ENCODE data around the gene UNC13C.

UNC13C gene

GRCh38 chr15:54131410-54131809 is 153.2 kb downstream of the UNC13C start:
- DNase-seq, result no peak

GRCh38 chr15:54149115-54149531 is 170.9 kb downstream of the UNC13C start:
- DNase-seq, result no peak

- no peak for DNase-seq
Observed at GRCh38 chr15:54150255-54150654, 172.0 kb downstream of the UNC13C start.

- DNase-seq, result no peak
Observed at GRCh38 chr15:54159012-54159411, 180.8 kb downstream of the UNC13C start.

GRCh38 chr15:54187325-54187724 is 209.1 kb downstream of the UNC13C start:
- DNase-seq, result no peak

- DNase-seq, result no peak
Observed at GRCh38 chr15:54197995-54198394, 219.8 kb downstream of the UNC13C start.

DNA sequence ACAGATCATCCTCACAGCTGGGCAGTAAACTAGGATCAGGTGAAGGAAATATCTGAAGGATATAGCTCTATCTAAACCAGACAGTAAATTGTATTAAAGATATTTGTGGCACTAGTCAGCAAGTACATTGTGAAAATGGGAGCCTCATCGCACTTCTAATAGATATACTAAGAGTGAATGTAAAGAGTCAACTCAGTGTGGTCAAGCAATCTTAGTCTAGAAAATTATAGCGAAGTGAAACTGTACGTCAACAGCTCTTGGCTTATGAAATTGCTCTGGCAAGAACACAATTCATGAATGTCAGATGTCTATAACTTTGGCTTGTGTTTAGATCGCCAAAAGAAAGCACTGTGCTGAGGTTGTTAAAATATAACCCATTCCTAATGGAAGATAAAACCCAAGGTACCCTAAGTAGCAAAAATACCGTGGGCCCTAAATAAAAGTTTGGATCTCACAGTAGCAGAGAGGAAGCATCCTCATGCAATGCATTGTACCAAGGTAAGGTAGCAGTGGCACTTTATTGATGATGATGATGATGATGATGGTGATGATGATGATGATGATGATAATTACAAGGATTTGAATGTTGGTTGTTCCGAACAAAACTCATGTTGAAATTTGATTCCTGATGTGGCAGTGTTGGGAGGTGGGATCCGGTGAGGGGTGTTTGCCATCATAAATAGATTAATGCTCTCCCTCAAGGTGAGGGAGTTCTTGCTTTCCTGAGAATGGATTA is 228.5 kb downstream of the UNC13C start:
- DNase-seq, result no peak

DNA sequence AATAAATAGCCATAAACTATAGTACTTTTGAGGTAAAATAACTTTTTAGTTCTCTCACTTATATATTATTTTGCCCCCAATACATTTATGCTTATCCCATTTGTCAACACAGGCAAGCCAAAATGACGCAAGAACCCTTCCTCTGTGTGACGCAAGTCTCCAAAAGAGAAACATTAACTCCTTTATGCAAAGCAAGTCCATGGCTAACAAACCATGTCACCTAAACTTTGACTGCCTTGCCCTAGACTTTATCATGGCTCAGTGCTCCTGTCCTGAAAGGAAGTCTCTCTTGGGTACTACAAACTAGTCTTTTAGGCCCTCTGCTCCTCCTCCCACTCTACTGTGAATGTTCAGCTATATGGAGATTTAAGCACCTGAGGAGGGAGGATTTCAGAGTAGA is 230.5 kb downstream of the UNC13C start:
- DNase-seq, result no peak

GRCh38 chr15:54212635-54213034 is 234.4 kb downstream of the UNC13C start:
- no peak for DNase-seq

DNA sequence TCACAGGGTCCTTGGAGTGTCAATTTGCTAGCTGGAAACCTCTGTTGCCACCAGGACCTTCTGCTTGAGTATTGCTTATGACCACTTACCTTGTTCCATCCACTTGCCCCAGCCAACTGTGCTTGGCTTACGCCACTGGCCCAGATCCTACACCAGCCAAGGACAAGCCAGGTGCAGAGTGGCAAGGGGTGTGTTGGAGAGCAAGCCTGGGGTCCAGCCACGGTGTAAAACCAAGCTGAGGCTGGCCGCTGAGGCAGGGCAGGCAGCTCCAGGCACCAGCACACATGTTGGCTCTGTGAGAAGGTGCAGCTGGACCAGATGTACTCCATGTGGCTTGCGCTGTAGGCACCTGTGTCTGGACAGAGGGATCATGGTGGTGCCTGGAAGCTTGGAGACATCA is 248.2 kb downstream of the UNC13C start:
- DNase-seq, result no peak

DNA sequence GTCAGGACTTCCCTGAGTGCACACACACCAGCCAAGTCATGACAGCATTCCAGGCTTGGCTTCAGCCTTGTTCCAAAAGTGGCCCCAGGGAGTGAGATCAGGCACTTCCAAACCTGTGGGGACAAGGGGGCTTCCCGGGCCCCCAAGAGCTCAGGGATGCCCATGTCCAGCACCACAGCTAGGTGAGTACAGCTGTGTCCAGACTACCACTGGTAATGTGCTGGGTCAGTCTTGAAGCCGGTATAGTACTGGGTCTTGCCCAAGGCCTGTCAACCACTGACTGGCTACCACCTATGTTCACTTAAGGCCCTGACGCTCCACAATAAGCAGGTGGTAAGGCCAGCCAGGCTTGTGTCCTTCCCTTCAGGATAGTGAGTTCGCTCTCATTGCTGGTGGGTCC is 249.3 kb downstream of the UNC13C start:
- DNase-seq, result no peak

DNA sequence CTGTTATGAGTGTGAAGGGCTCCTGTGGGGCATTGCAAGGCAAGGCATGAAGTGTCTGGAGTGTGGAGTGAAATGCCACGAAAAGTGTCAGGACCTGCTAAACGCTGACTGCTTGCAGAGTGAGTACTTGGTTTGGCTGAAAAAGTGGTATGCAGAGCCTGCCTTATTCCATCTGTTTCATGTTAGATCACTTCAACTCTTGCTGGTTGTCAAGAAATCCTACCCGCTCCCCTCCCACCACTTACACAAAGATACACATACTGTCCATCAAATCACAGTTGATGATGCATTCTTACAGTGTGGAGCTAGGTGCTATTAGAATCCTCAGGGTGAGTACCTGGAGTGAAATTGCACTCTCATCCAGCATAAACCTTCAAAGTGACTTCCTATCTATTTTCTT is 272.1 kb downstream of the UNC13C start:
- no peak for DNase-seq

GRCh38 chr15:54256190-54256589 is 277.9 kb downstream of the UNC13C start:
- no peak for DNase-seq

DNA sequence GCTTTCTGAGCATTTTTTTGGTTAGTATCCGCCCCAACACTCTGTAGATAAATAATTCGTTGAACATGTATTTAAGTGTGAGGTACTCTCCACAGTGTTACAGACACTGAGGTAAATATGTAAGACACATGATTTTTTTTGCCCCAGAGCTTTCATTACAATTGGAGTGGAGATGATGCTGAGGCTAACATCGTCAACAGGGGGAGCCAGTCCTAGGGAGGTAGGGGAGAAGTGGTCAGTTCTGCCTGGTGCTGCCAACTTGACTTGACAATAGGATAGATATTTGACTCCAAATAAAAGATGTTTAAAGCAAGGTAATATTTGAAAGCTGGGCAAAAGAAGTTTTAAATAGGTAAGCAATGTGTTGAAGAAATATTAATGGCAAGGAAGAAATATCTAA is 295.7 kb downstream of the UNC13C start:
- no peak for DNase-seq

DNA sequence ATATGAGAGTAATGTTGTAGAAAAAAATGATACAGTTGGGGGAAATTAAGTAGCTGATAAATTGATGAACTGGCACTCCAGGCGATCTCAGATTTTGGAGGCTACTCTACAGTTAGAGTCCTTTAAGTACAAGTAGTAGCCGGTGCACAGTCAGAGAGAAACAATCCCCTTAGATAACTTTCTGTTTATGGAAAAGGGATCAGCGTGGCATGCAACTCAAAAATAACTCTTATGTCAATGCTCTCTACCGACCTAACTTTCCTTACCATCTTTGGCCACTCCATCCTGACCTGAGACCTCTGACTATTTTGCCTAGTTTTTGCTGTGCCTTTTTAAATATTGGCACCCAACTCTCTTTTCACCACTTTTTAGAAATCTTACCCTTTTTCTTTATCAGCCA is 299.6 kb downstream of the UNC13C start:
- no peak for DNase-seq

- no peak for DNase-seq
Observed at GRCh38 chr15:54280726-54281125, 302.5 kb downstream of the UNC13C start.

GRCh38 chr15:54282228-54282836 is 304.1 kb downstream of the UNC13C start:
- no peak for DNase-seq

- DNase-seq, result no peak
Observed at GRCh38 chr15:54288049-54288448, 309.8 kb downstream of the UNC13C start.

- no peak for DNase-seq
Observed at GRCh38 chr15:54289590-54290136, 311.4 kb downstream of the UNC13C start.

DNA sequence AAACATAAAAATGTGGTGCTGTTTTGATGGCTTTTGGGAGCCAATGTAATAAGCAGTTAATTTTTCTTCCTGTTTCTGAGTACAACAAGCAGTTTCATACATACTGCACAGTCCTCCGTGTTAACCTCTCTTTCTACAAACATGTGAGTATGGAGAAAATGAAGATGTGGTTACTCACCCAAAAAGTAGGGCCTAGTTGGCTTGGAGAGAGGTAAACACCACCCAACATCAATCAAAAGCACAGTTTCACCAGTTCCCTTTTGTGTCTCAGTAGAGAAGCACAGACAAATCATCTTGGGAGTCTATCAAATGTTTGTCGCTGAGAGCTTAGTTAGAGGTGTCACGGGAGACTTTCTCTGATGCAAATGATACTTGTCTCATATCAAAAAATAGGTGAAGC is 320.2 kb downstream of the UNC13C start:
- no peak for DNase-seq

DNA sequence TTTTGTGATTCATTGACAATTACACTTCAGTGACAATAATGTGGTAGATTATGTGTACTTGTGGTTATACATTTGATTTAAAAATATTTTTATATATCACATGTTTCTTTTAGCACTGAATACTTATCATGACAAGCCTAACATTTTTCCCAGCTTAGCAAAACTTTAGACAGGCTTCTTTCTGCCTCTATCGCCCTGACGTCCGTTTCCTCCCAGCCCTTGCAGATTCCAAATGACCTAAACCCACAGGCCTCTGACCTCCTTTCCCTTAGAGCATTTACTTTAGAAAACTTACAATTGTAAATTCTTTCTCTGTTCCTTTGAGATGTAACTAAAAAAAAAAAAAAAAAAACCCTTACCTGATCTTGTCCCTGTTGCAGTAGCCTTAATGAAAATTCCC is 326.1 kb downstream of the UNC13C start:
- no peak for DNase-seq

DNA sequence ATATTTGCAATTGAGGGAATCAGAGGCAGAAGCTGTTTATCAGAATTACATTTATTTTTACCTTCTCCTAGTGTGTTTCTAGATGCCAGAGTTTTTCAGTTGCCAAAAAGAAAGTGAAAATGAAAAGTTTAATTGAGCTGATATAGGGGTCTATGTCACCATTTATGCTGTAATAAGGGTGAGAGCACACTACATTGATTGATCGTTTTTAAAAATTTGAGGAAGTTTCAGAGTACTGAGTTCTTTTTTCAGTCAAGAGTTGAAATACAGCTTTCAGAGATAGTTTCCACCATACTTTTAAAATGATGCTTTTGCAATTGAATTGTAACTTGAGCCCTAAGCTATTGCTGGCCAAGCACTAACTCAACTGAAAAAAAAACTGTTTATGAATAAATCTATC is 326.9 kb downstream of the UNC13C start:
- no peak for DNase-seq

GRCh38 chr15:54307252-54307902 is 329.1 kb downstream of the UNC13C start:
- no peak for DNase-seq

DNA sequence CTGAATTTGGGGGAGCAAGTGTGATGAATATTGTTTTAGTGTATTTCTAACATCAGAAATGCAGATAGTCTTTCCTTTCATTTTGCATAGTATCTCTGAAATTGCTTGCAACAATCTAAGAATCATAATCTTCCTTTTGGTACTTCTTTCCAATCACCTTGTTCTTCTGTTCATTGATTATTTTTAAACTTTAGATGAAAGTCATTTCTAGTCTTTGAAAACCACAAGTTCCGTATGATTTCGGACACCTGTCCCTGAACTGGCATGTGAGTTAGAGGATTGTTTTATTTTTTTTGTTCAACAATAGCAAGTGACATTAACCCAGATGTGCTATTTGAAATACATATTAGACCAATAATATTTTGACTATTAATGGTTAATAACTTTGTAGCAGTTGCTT is 329.7 kb downstream of the UNC13C start:
- no peak for DNase-seq
